OCI-LY7 (cell line): ENCODE measurements around the gene JMJD4.

Experiments used
- CTCF ChIP-seq: fragments of 200-600 bp; sonication (generic); conservative IDR thresholded peaks from 2 replicates; pipeline ENCODE4 v1.5.1; 2014; ENCODE audit warnings: mild to moderate bottlenecking, antibody characterized with exemption, low read length, moderate library complexity, mixed read lengths
- EZH2phosphoT487 ChIP-seq: fragments of 200-600 bp; sonication (generic); IDR thresholded peaks from 2 replicates; pipeline ENCODE4 v1.6.1; 2018; ENCODE audit warnings: low read depth, borderline replicate concordance, mild to moderate bottlenecking, mixed run types, antibody characterized with exemption, low read length, moderate library complexity, mixed read lengths

GRCh38 chr1:227767401-227768124 is 32.5 kb upstream of the JMJD4 start:
- TF ChIP-seq CTCF (no peak), EZH2phosphoT487 (no peak)
